SK-N-SH (cell line): ENCODE results near the gene PRDM15. TPM values are rescaled to one million over a fixed set of nuclear protein-coding genes. Genes with fewer than 3 reads are reported as not detected.

Experiments used
- CTCF ChIA-PET: fragments of 300-600, 350-600 bp; formaldehyde crosslinking; extraction: SDS; loops from one replicate; lab custom pipeline; 2021; lab: Yijun Ruan, JAX
- POLR2A ChIA-PET: fragments of 350-600 bp; sonication (Branson Sonifier 250); formaldehyde crosslinking; extraction: SDS; loops from one replicate; lab custom pipeline; 2020; ENCODE audit warnings: antibody characterized with exemption, inconsistent platforms; lab: Yijun Ruan, JAX
- DNase-seq: peaks from one replicate; pipeline ENCODE4 v3.0.0; 2012
- H2AFZ ChIP-seq: fragments of 200-600 bp; sonication (generic); 2 replicates; pipeline ENCODE4 v1.8.1; 2016; ENCODE audit warnings: antibody characterized with exemption, mild to moderate bottlenecking, low read depth
- H3F3A ChIP-seq: fragments of 200-600 bp; sonication (generic); replicated peaks from 2 replicates; pipeline ENCODE3; 2016; ENCODE audit warnings: antibody characterized with exemption, mild to moderate bottlenecking; ENCODE audit not compliant: insufficient read depth
- H3K27ac ChIP-seq, 2 experiments: fragments of 200-500 bp in 1 of 2; fragments of 200-600 bp in 1 of 2; sonication (Bioruptor generic) in 1 of 2; sonication (generic), shearing (Covaris generic) in 1 of 2; 2 replicates each; pipeline versions ENCODE4 v1.5.1 to v1.6.1; 2014 to 2016; ENCODE audit warnings: low read depth in 2 of 2, inconsistent platforms in 1 of 2, low read length in 1 of 2, mild to moderate bottlenecking in 1 of 2, mixed read lengths in 1 of 2
- H3K27me3 ChIP-seq: fragments of 200-600 bp; sonication (generic), shearing (Covaris generic); 2 replicates; pipeline ENCODE4 v1.6.1; 2016; ENCODE audit warnings: mixed run types; ENCODE audit not compliant: insufficient read depth
- H3K36me3 ChIP-seq, 2 experiments: fragments of 200-500 bp in 1 of 2; fragments of 200-600 bp in 1 of 2; sonication (Bioruptor generic) in 1 of 2; sonication (generic) in 1 of 2; replicated peaks in 1 of 2; 2 replicates each; pipeline versions ENCODE3 to v1.5.1; 2014 to 2016; ENCODE audit warnings: low read length in 1 of 2, mild to moderate bottlenecking in 1 of 2; ENCODE audit not compliant: insufficient read depth in 2 of 2, control insufficient read depth in 1 of 2
- H3K4me1 ChIP-seq, 2 experiments: fragments of 200-500 bp in 1 of 2; fragments of 200-600 bp in 1 of 2; sonication (Bioruptor generic) in 1 of 2; sonication (generic), shearing (Covaris generic) in 1 of 2; 2 replicates each; pipeline versions ENCODE4 v1.5.1 to v1.6.1; 2014 to 2016; ENCODE audit warnings: low read depth in 1 of 2, low read length in 1 of 2, mixed run types in 1 of 2; ENCODE audit not compliant: insufficient read depth in 2 of 2, control insufficient read depth in 1 of 2
- H3K4me2 ChIP-seq: fragments of 200-600 bp; sonication (generic), shearing (Covaris generic); 2 replicates; pipeline ENCODE4 v1.6.1; 2017; ENCODE audit warnings: mixed run types
- H3K4me3 ChIP-seq, 2 experiments: fragments of 200-500 bp in 1 of 2; fragments of 200-600 bp in 1 of 2; sonication (Bioruptor generic) in 1 of 2; sonication (generic), shearing (Covaris generic) in 1 of 2; 2 replicates each; pipeline versions ENCODE4 v1.5.1 to v1.8.1; 2014 to 2016; ENCODE audit warnings: low read depth in 2 of 2, inconsistent platforms in 1 of 2, low read length in 1 of 2, mild to moderate bottlenecking in 1 of 2, mixed read lengths in 1 of 2, moderate library complexity in 1 of 2
- H3K79me2 ChIP-seq: fragments of 200-600 bp; sonication (generic); 2 replicates; pipeline ENCODE4 v1.8.1; 2017; ENCODE audit warnings: mild to moderate bottlenecking; ENCODE audit not compliant: insufficient read depth
- H3K9ac ChIP-seq: fragments of 200-600 bp; sonication (generic); 2 replicates; pipeline ENCODE4 v1.6.1; 2017; ENCODE audit warnings: mixed run types
- H3K9me2 ChIP-seq: fragments of 200-600 bp; sonication (generic); 2 replicates; pipeline ENCODE4 v1.6.1; 2017; ENCODE audit warnings: mixed run types
- H3K9me3 ChIP-seq: fragments of 200-600 bp; sonication (generic); 2 replicates; pipeline ENCODE4 v1.6.1; 2017; ENCODE audit warnings: mixed run types, mild to moderate bottlenecking, moderate library complexity
- H4K20me1 ChIP-seq: fragments of 200-600 bp; sonication (generic); 2 replicates; pipeline ENCODE4 v1.6.1; 2017; ENCODE audit warnings: mild to moderate bottlenecking, mixed run types; ENCODE audit not compliant: insufficient read depth
- EP300 ChIP-seq, 2 experiments: IDR thresholded peaks; 2 replicates each; pipeline versions ENCODE4 v1.4.0 to v1.6.1; 2012; ENCODE audit warnings: borderline replicate concordance in 1 of 2, low read depth in 1 of 2, low read length in 1 of 2
- EZH2phosphoT487 ChIP-seq: fragments of 200-600 bp; sonication (generic); IDR thresholded peaks from 2 replicates; pipeline ENCODE4 v1.6.1; 2017; ENCODE audit warnings: low read depth, mixed run types, mild to moderate bottlenecking, antibody characterized with exemption, moderate library complexity, borderline replicate concordance
- FOXJ3 ChIP-seq: sonication (generic); formaldehyde crosslinking; IDR thresholded peaks from 2 replicates; pipeline ENCODE4 v1.5.1; 2020; ENCODE audit warnings: mild to moderate bottlenecking, missing genetic modification reagents
- GATA2 ChIP-seq: sonication (generic); formaldehyde crosslinking; IDR thresholded peaks from 2 replicates; pipeline ENCODE4 v1.5.0; 2020; ENCODE audit warnings: mild to moderate bottlenecking, missing genetic modification reagents
- JUND ChIP-seq: IDR thresholded peaks from 2 replicates; pipeline ENCODE4 v1.4.0; 2012
- POLR2AphosphoS5 ChIP-seq: IDR thresholded peaks from 2 replicates; pipeline ENCODE4 v1.6.1; 2012; ENCODE audit warnings: low read depth, low read length
- RCOR1 ChIP-seq: fragments of 150-350 bp; IDR thresholded peaks from 2 replicates; pipeline ENCODE4 v1.6.1; 2017; ENCODE audit warnings: antibody characterized with exemption, low read length
- RFX5 ChIP-seq: IDR thresholded peaks from 2 replicates; pipeline ENCODE4 v1.6.1; 2012; ENCODE audit warnings: mild to moderate bottlenecking, improper control_type of control experiment, low read length
- RXRA ChIP-seq: IDR thresholded peaks from 2 replicates; pipeline ENCODE4 v1.4.0; 2012; ENCODE audit warnings: low read depth, mild to moderate bottlenecking, borderline replicate concordance
- SMC3 ChIP-seq: IDR thresholded peaks from 2 replicates; pipeline ENCODE4 v1.6.1; 2012; ENCODE audit warnings: low read depth, low read length, improper control_type of control experiment
- TCF12 ChIP-seq: IDR thresholded peaks from 2 replicates; pipeline ENCODE4 v1.4.0; 2012
- WGBS: methylation state at CpG from one replicate; pipeline ENCODE4 v1.1.6; 2017; ENCODE audit warnings: low lambda C conversion rate; 5-methylcytosine and 5-hydroxymethylcytosine counted together
- polyA plus RNA-seq, 3 experiments: library from polyadenylated mRNA; depleted of rRNA; stranded (reverse); fragments of >200 nt; gene quantifications; 2 replicates each; pipeline ENCODE4 v1.2.3, GENCODE V29; 2012
- TF ChIP-seq, protein P1 (sequence below): IDR thresholded peaks from 2 replicates; pipeline ENCODE4 v1.4.0; 2012; ENCODE audit warnings: low read depth
- TF ChIP-seq, protein P2 (sequence below): IDR thresholded peaks from 2 replicates; pipeline ENCODE4 v1.4.0; 2012; ENCODE audit warnings: low read depth, borderline replicate concordance
- TF ChIP-seq, protein P3 (sequence below): fragments of 150-350 bp; IDR thresholded peaks from 2 replicates; pipeline ENCODE4 v1.6.1; 2017; ENCODE audit warnings: antibody characterized with exemption, low read length, low read depth, borderline replicate concordance
- TF ChIP-seq, protein P4 (sequence below): IDR thresholded peaks from 2 replicates; pipeline ENCODE4 v1.6.1; 2012; ENCODE audit warnings: mild to moderate bottlenecking, low read depth, low read length, moderate library complexity
- TF ChIP-seq, protein P5 (sequence below): IDR thresholded peaks from 2 replicates; pipeline ENCODE4; 2012

The PRDM15 gene
- polyA plus RNA-seq, 1 of the 3 experiments (the other 2 are of a cell fraction) = 7.0 TPM

DNA sequence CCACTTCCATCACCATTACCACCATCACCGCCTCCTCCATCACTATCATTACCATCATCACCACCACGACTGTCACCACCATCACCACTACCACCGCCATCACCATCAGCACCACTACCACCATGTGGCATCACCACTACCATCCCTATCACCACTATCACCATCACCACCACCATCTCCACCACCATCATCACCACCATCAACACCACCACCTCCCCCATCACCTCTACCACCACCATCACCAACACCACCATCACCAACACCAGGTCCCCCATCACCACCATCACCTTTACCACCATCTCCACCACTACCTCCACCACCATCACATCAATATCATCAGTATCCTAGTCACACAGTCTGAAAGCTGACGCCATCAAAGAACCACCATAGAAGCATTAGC lies 72.4 kb downstream of the PRDM15 start:
- H3K27me3 ChIP-seq = no peaks in the 10 kb centered on the region
- H3K9me3 ChIP-seq = no peaks in the 10 kb centered on the region
- no peak overlapping the region for H3K27ac ChIP-seq
- no peak overlapping the region for H3K4me3 ChIP-seq
- no peaks in the 10 kb centered on the region for H3F3A ChIP-seq
- no peaks in the 10 kb centered on the region for H3K4me1 ChIP-seq
- no peaks in the 10 kb centered on the region for H3K9me2 ChIP-seq
- peaks cover 3 to 14% of the 10 kb centered on the region in 2 experiments for H3K36me3 ChIP-seq
- DNase-seq = no peak
- ChIA-PET CTCF (interaction anchor here (0.7 to 2.1 kb wide), 2 partner anchors 10 to 1017 kb away, joined by 4 to 16 read pairs; no protein-coding TSS in a partner anchor), POLR2A (no interaction called here)
- no peaks in the 10 kb centered on the region for H4K20me1 ChIP-seq
- H3K4me2 ChIP-seq = no peak overlapping the region
- no peak overlapping the region for H3K9ac ChIP-seq
- H3K79me2 ChIP-seq = no peaks in the 10 kb centered on the region
- H2AFZ ChIP-seq = no peak overlapping the region
- no peak for TF ChIP-seq EP300 (IDR thresholded peaks at IDR 0.05; ENCODE audit: borderline replicate concordance in 1 of 2, low read depth in 1 of 2, low read length in 1 of 2)
- TF ChIP-seq RXRA = no peak
- TF ChIP-seq EZH2phosphoT487 = no peak
- TF ChIP-seq POLR2AphosphoS5 = no peak
- no peak for TF ChIP-seq SMC3
- TF ChIP-seq RFX5 = no peak
- TF ChIP-seq, protein P1, sequence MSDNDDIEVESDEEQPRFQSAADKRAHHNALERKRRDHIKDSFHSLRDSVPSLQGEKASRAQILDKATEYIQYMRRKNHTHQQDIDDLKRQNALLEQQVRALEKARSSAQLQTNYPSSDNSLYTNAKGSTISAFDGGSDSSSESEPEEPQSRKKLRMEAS = no peak
- TF ChIP-seq, protein P2, sequence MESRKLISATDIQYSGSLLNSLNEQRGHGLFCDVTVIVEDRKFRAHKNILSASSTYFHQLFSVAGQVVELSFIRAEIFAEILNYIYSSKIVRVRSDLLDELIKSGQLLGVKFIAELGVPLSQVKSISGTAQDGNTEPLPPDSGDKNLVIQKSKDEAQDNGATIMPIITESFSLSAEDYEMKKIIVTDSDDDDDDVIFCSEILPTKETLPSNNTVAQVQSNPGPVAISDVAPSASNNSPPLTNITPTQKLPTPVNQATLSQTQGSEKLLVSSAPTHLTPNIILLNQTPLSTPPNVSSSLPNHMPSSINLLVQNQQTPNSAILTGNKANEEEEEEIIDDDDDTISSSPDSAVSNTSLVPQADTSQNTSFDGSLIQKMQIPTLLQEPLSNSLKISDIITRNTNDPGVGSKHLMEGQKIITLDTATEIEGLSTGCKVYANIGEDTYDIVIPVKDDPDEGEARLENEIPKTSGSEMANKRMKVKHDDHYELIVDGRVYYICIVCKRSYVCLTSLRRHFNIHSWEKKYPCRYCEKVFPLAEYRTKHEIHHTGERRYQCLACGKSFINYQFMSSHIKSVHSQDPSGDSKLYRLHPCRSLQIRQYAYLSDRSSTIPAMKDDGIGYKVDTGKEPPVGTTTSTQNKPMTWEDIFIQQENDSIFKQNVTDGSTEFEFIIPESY = no peak
- TF ChIP-seq JUND = no peak
- no peak for TF ChIP-seq RCOR1
- TF ChIP-seq, protein P3, sequence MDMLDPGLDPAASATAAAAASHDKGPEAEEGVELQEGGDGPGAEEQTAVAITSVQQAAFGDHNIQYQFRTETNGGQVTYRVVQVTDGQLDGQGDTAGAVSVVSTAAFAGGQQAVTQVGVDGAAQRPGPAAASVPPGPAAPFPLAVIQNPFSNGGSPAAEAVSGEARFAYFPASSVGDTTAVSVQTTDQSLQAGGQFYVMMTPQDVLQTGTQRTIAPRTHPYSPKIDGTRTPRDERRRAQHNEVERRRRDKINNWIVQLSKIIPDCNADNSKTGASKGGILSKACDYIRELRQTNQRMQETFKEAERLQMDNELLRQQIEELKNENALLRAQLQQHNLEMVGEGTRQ = no peak
- TF ChIP-seq, protein P4, sequence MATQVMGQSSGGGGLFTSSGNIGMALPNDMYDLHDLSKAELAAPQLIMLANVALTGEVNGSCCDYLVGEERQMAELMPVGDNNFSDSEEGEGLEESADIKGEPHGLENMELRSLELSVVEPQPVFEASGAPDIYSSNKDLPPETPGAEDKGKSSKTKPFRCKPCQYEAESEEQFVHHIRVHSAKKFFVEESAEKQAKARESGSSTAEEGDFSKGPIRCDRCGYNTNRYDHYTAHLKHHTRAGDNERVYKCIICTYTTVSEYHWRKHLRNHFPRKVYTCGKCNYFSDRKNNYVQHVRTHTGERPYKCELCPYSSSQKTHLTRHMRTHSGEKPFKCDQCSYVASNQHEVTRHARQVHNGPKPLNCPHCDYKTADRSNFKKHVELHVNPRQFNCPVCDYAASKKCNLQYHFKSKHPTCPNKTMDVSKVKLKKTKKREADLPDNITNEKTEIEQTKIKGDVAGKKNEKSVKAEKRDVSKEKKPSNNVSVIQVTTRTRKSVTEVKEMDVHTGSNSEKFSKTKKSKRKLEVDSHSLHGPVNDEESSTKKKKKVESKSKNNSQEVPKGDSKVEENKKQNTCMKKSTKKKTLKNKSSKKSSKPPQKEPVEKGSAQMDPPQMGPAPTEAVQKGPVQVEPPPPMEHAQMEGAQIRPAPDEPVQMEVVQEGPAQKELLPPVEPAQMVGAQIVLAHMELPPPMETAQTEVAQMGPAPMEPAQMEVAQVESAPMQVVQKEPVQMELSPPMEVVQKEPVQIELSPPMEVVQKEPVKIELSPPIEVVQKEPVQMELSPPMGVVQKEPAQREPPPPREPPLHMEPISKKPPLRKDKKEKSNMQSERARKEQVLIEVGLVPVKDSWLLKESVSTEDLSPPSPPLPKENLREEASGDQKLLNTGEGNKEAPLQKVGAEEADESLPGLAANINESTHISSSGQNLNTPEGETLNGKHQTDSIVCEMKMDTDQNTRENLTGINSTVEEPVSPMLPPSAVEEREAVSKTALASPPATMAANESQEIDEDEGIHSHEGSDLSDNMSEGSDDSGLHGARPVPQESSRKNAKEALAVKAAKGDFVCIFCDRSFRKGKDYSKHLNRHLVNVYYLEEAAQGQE = no peak
- no peak for TF ChIP-seq GATA2 (CRISPR knock-in tag)
- TF ChIP-seq FOXJ3 = no peak
- no peak for TF ChIP-seq TCF12
- TF ChIP-seq, protein P5, sequence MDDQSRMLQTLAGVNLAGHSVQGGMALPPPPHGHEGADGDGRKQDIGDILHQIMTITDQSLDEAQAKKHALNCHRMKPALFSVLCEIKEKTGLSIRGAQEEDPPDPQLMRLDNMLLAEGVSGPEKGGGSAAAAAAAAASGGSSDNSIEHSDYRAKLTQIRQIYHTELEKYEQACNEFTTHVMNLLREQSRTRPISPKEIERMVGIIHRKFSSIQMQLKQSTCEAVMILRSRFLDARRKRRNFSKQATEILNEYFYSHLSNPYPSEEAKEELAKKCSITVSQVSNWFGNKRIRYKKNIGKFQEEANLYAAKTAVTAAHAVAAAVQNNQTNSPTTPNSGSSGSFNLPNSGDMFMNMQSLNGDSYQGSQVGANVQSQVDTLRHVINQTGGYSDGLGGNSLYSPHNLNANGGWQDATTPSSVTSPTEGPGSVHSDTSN = no peak
- 97% methylated on average over 4 of the region's 4 CpGs for WGBS
